ENCODE data around the gene KCNG4.

KCNG4 gene

DNA sequence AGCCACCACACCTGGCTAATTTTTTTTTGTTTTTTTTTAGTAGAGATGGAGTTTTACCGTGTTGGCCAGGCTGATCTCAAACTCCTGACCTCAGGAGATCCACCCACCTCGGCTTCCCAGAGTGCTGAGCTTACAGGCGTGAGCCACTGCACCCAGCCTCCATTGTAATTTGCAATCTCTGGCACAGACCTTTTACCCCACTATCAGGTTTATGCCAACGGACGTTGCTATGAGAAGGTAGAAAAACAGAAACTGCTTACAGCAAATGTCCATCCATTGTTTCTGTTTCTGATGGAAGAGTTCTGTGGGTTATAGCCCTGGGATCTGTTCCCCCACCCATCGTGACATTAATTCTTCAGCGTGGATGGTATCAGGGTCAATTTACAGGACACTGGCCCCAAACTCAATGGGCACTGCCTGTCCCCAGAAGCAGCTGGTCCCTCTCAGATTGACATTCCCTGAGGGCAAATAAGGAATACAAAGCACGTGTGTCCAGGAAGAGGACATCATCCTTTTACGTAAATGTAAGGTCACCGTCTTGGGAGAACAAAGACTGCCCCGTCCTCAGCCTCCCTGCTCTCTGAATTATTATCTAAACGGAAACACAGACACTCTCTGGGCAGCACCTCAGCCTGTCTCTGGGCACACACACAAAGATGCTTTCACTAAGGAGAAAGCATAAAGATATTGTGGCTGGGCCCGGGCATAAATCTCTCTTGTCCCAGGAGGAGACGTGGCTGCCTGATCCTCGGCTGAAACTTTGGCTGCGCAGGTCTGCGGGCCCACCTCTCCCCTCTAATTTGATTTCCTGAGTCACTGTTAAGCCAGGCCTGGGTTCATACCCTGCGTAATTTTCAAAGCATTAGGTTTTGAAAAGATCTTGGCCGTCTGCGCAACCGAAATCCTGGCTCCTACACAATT, 5.2 kb downstream of the KCNG4 start:
- TF ChIP-seq, protein P1, sequence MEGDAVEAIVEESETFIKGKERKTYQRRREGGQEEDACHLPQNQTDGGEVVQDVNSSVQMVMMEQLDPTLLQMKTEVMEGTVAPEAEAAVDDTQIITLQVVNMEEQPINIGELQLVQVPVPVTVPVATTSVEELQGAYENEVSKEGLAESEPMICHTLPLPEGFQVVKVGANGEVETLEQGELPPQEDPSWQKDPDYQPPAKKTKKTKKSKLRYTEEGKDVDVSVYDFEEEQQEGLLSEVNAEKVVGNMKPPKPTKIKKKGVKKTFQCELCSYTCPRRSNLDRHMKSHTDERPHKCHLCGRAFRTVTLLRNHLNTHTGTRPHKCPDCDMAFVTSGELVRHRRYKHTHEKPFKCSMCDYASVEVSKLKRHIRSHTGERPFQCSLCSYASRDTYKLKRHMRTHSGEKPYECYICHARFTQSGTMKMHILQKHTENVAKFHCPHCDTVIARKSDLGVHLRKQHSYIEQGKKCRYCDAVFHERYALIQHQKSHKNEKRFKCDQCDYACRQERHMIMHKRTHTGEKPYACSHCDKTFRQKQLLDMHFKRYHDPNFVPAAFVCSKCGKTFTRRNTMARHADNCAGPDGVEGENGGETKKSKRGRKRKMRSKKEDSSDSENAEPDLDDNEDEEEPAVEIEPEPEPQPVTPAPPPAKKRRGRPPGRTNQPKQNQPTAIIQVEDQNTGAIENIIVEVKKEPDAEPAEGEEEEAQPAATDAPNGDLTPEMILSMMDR (IDR thresholded peaks at IDR 0.05; ENCODE audit: control extremely low read depth, extremely low read depth, low read depth, missing control alignments), result no peak
- ChIA-PET CTCF (no interaction called here), POLR2A (no interaction called here)
- DNase-seq (ENCODE audit: extremely low spot score), result no peak

DNA sequence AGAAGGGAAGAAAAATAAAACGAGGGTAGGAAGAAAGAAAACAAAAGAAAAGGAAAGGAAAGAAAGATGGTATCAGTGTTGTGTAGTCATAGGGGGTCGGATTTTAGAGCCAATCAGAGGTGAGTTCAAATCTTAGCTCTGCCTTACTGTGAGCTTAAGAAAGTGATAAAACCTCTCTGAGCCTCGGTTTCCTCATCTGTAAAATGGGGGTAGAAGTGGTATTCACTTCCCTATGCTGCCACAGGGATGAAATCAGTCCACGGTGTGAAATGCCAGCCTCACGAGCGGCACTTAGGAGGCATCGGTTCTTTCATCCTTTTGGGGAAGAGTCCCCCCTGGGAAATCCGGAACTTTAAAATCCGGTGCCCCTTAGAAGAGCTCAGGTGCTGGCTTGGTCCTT, 6.1 kb downstream of the KCNG4 start:
- DNase-seq (ENCODE audit: extremely low spot score), result no peak
- ChIA-PET POLR2A (interaction anchor here (0.7 kb wide), 1 partner anchor 12 kb away, joined by 4 read pairs; no protein-coding TSS in a partner anchor), CTCF (no interaction called here)
- TF ChIP-seq, protein P1 (IDR thresholded peaks at IDR 0.05; ENCODE audit: control extremely low read depth, extremely low read depth, low read depth, missing control alignments), result no peak

DNA sequence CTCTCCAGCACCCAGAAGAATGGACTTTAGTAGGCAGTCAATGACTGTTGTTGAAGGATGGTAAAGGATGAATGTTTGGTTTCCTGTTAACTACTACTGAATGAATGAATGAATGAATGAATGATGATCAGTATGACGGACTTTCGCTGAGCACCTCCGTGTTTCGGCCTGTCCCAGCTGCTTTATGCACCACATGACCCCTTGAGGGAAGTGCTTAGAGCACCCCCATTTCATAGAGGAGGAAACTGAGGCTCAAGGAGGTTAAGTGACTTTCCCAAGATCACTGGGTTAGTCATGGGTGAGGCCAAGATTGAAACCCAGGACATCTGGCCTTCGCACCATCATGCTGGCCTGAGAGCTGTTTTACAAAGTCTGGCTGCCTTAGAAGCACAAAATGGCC, 6.8 kb downstream of the KCNG4 start:
- ChIA-PET CTCF (interaction anchor here (1.1 to 1.2 kb wide), 2 partner anchors 9 to 16 kb away, joined by 3 read pairs; no protein-coding TSS in a partner anchor), POLR2A (interaction anchor here (0.7 kb wide), 1 partner anchor 13 kb away, joined by 4 read pairs; no protein-coding TSS in a partner anchor)
- TF ChIP-seq, protein P1 (IDR thresholded peaks at IDR 0.05; ENCODE audit: control extremely low read depth, extremely low read depth, low read depth, missing control alignments), result no peak
- DNase-seq (ENCODE audit: extremely low spot score), result no peak

DNA sequence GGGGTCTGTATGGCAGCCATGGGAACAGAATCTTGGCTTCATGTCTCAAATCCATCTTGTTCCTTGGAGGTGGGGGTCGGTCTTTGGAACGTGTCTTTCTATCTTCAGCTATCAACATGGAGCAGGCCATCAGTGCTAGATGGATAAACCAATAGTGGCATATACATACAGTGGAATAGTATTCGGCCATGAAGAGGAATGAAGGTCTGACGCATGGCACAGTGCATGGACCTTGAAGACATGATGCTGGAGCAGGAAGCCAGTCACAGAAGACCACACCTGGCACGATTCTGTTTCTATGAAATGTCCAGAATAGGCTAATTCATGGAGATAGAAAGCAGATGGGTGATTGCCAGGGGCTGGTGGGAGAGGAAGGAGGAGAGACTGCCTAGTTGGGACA, 7.8 kb downstream of the KCNG4 start:
- ChIA-PET CTCF (interaction anchor here (1.2 kb wide), 1 partner anchor 10 kb away, joined by 3 read pairs; no protein-coding TSS in a partner anchor), POLR2A (no interaction called here)
- TF ChIP-seq, protein P1 (IDR thresholded peaks at IDR 0.05; ENCODE audit: control extremely low read depth, extremely low read depth, low read depth, missing control alignments), result no peak
- DNase-seq (ENCODE audit: extremely low spot score), result no peak

DNA sequence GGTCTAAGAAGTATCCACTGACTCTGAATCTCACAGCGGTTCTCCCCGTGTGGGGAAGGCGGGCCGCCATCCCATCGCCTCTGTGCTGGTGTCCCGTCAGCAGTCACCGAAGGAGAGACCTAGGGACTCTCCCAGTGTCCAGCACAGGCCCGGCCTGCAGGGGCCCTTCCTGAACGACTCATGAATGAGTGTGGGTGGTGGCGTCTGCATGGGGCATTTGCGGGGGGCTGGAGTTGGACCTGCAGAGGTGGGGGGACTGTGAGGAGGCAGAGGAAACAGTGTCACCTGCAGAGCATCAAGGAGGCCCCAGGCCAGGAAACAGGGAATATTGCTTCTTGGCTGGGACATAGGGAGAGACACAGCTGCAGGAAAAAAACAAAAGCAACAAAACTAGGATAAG, 10.3 kb downstream of the KCNG4 start:
- POLR2A ChIA-PET, result no interaction called here
- TF ChIP-seq, protein P1 (IDR thresholded peaks at IDR 0.05; ENCODE audit: control extremely low read depth, extremely low read depth, low read depth, missing control alignments), result no peak
- CTCF ChIA-PET, result no interaction called here
- no peak for DNase-seq (ENCODE audit: extremely low spot score)

DNA sequence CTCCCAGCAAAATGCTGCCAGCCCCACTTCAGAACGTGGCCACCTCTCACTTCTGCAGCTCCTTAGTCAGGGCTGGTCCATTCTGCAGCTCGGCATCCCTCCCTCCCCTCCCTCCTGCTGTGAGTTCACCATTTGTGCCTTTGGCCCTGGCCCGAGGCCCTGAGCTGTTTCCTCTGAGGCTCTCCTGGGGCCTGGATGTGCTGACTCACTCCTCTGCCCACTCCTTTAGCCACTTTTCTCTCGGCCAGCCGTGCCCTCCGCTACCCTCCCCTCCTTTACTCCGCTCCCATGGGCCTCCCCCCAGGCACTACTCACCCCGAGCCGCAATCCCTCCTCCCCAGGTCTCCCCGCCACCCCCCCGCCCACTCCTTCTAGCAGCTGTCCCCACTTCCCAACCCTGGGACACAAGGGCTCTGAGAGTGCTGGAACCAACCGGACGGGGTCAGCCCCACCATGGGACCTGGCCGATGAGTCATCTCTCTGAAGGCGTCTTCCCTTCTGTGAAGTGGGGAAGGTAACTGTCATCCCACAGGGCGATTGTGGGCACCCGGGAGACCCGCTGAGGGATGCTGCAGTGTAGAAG, 11.5 kb downstream of the KCNG4 start:
- DNase-seq (ENCODE audit: extremely low spot score), result no peak
- TF ChIP-seq, protein P1 (IDR thresholded peaks at IDR 0.05; ENCODE audit: control extremely low read depth, extremely low read depth, low read depth, missing control alignments), result no peak
- CTCF ChIA-PET, result interaction anchor here (1.0 kb wide), 1 partner anchor 10 kb away, joined by 3 read pairs; no protein-coding TSS in a partner anchor
- POLR2A ChIA-PET, result no interaction called here
